Measurements from ENCODE around the gene CD28.
"Not testable (repeated sequence)": the region's sequence is repeated elsewhere in the genome, so short reads cannot be mapped to it uniquely, and the experiment has no call there.

Gene CD28

GRCh38 chr2:203688798-203689197 is 17.6 kb upstream of the CD28 start:
- DNase-seq, result no peak

GRCh38 chr2:203689426-203690116 is 16.9 kb upstream of the CD28 start:
- no peak for DNase-seq

GRCh38 chr2:203690117-203690431 is 16.4 kb upstream of the CD28 start:
- DNase-seq, result no peak

GRCh38 chr2:203690441-203691047 is 15.9 kb upstream of the CD28 start:
- no peak for DNase-seq

GRCh38 chr2:203691149-203691548 is 15.3 kb upstream of the CD28 start:
- no peak for DNase-seq

GRCh38 chr2:203692031-203692710 is 14.3 kb upstream of the CD28 start:
- no peak for DNase-seq

- DNase-seq, result no peak
These were observed 13.1 kb upstream of the CD28 start for GRCh38 chr2:203693242-203693879.

GRCh38 chr2:203694191-203694590 is 12.2 kb upstream of the CD28 start:
- no peak for DNase-seq

GRCh38 chr2:203697190-203697589 is 9.2 kb upstream of the CD28 start:
- no peak for DNase-seq

GRCh38 chr2:203697763-203698162 is 8.7 kb upstream of the CD28 start:
- not testable (repeated sequence) for DNase-seq

GRCh38 chr2:203698410-203698809 is 8.0 kb upstream of the CD28 start:
- not testable (repeated sequence) for DNase-seq

GRCh38 chr2:203704430-203704829 is 2.0 kb upstream of the CD28 start:
- DNase-seq, result no peak

- no peak for DNase-seq
These were observed 1.3 kb upstream of the CD28 start for GRCh38 chr2:203705178-203705577.

GRCh38 chr2:203707530-203707929 is 1.1 kb downstream of the CD28 start:
- DNase-seq, result no peak

GRCh38 chr2:203708846-203709396 is 2.5 kb downstream of the CD28 start:
- DNase-seq, result no peak

GRCh38 chr2:203709416-203710040 is 3.1 kb downstream of the CD28 start:
- no peak for DNase-seq

GRCh38 chr2:203710226-203710625 is 3.8 kb downstream of the CD28 start:
- DNase-seq, result no peak

- no peak for DNase-seq
These were observed 4.5 kb downstream of the CD28 start for GRCh38 chr2:203710952-203711351.

- no peak for DNase-seq
These were observed 5.0 kb downstream of the CD28 start for GRCh38 chr2:203711399-203711798.

- no peak for DNase-seq
These were observed 6.9 kb downstream of the CD28 start for GRCh38 chr2:203713381-203713780.

GRCh38 chr2:203714112-203714511 is 7.7 kb downstream of the CD28 start:
- DNase-seq, result no peak

- no peak for DNase-seq
These were observed 9.3 kb downstream of the CD28 start for GRCh38 chr2:203715744-203716143.

GRCh38 chr2:203718087-203718486 is 11.6 kb downstream of the CD28 start:
- DNase-seq, result no peak

All from NCI-H345 (cell line).